HG03342 (cell line): ENCODE data around the gene FFAR3.
"Not testable (repeated sequence)": the region's sequence is repeated elsewhere in the genome, so short reads cannot be mapped to it uniquely, and the experiment has no call there.

ENCODE experiments used
- ATAC-seq: cut with Tn5 transposase; IDR thresholded peaks from one replicate; pipeline ENCODE4 v1.9.1; 2021; ENCODE audit warnings: mild to moderate bottlenecking, moderate library complexity; ENCODE audit not compliant: unreplicated experiment

Gene FFAR3

GRCh38 chr19:35399948-35400772, 41.9 kb downstream of the FFAR3 start:
- no peak for ATAC-seq

GRCh38 chr19:35400773-35401100, 42.5 kb downstream of the FFAR3 start:
- no peak for ATAC-seq

GRCh38 chr19:35401416-35401815, 43.2 kb downstream of the FFAR3 start:
- not testable (repeated sequence) for ATAC-seq

- no peak for ATAC-seq
Observed at GRCh38 chr19:35403116-35403760, 45.0 kb downstream of the FFAR3 start.

GRCh38 chr19:35404879-35405622, 46.8 kb downstream of the FFAR3 start:
- ATAC-seq, result no peak

GRCh38 chr19:35407619-35408018, 49.4 kb downstream of the FFAR3 start:
- no peak for ATAC-seq

GRCh38 chr19:35408284-35409171, 50.3 kb downstream of the FFAR3 start:
- no peak for ATAC-seq

GRCh38 chr19:35409191-35409590, 50.9 kb downstream of the FFAR3 start:
- no peak for ATAC-seq
